ENCODE results near the gene ARID1B. TPM values are rescaled to one million over a fixed set of nuclear protein-coding genes. Genes with fewer than 3 reads are reported as not detected.

The ARID1B gene
- total and polyA plus RNA-seq, 10 of the 15 experiments (the other 5 are each of a cell fraction or from before 2014, with no cell fraction given): 24.7 to 133 (median 54.6) TPM

DNA sequence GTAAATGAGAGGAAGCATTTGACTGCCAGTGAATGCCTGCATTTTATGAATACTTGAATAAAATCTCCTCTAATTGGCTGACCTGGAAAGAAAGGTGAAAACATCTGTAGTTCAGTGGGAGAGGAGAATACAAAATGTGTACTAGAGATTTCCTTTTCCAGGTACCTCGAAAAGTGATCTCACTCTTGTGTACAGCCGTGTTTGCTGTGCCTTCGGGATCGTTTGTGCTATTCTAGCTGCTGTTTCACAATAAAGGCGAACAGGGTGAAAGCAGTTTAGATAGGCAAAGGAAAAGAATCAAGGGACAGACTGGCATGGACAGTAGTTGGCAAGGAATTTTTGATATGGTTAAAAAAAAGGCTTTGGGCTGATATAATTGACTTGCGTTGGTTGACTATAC is 112.3 kb downstream of the ARID1B start:
- ChIA-PET CTCF (interaction anchor here (1.0 to 1.8 kb wide), 2 partner anchors 13 to 14 kb away, joined by 5 to 6 read pairs; no protein-coding TSS in a partner anchor), RAD21 (ENCODE audit: unreplicated experiment) (no interaction called here), SMC1A (ENCODE audit: uncharacterized antibody, unreplicated experiment) (interaction anchor here (0.9 to 3.5 kb wide), 6 partner anchors 8 to 43 kb away, joined by 3 to 12 read pairs (median 4); no protein-coding TSS in a partner anchor), POLR2A (no interaction called here)
- in situ Hi-C loops (cut with MboI): no loop called here
- Histone ChIP-seq H2AFZ (ENCODE audit: control insufficient read depth, low read depth, low read length) (no peak overlapping the region), H3K27me3 (replicated peaks in 1 of 2; ENCODE audit: control insufficient read depth in 2 of 2, insufficient read depth in 2 of 2, low read length in 1 of 2) (no peaks in the 10 kb centered on the region), H4K20me1 (ENCODE audit: control insufficient read depth, insufficient read depth) (no peaks in the 10 kb centered on the region; the same call in none of the 2 replicates), H3K4me2 (ENCODE audit: control insufficient read depth, insufficient read depth) (no peak overlapping the region), H3K9me3 (replicated peaks; ENCODE audit: control insufficient read depth, insufficient read depth, low read length) (no peaks in the 10 kb centered on the region), H3K4me1 (ENCODE audit: control insufficient read depth, insufficient read depth, low read length) (peaks cover 5% of the 10 kb centered on the region; the same call in 1 of the 2 replicates), H3K36me3 (ENCODE audit: control insufficient read depth in 2 of 2, insufficient read depth in 2 of 2, low read length in 1 of 2) (no peaks in the 10 kb centered on the region), H3K9ac (ENCODE audit: control insufficient read depth, insufficient read depth, low read length) (no peak overlapping the region), H3K27ac (ENCODE audit: control insufficient read depth, insufficient read depth) (no peak overlapping the region), H3K79me2 (ENCODE audit: control insufficient read depth, insufficient read depth, low read length) (peaks cover 78% of the 10 kb centered on the region), H3K4me3 (no peak overlapping the region)
- WGBS (ENCODE audit: insufficient coverage, insufficient replicate concordance, low lambda C conversion rate, missing lambda C conversion rate): 93% methylated on average over 6 of the region's 6 CpGs
- ATAC-seq (no peak), DNase-seq (ENCODE audit: low read depth, low spot score) (no peak), FAIRE-seq (no peak)
- no TSS peak for BruUV-seq (replicated peaks)
- intact Hi-C loops (cut with micrococcal nuclease; ENCODE audit: unreplicated experiment): no loop called here
- TF ChIP-seq ZNF622 (IDR thresholded peaks at IDR 0.05): no peak
- no peak for TF ChIP-seq KLF5 (IDR thresholded peaks at IDR 0.05; ENCODE audit: partially characterized antibody)
- TF ChIP-seq NR2C2 (IDR thresholded peaks at IDR 0.05; ENCODE audit: borderline replicate concordance, control insufficient read depth, insufficient read length, low read depth): no peak
- TF ChIP-seq NFYB (IDR thresholded peaks at IDR 0.05; ENCODE audit: insufficient read depth, low read depth, low read length): no peak
- TF ChIP-seq, protein P1, sequence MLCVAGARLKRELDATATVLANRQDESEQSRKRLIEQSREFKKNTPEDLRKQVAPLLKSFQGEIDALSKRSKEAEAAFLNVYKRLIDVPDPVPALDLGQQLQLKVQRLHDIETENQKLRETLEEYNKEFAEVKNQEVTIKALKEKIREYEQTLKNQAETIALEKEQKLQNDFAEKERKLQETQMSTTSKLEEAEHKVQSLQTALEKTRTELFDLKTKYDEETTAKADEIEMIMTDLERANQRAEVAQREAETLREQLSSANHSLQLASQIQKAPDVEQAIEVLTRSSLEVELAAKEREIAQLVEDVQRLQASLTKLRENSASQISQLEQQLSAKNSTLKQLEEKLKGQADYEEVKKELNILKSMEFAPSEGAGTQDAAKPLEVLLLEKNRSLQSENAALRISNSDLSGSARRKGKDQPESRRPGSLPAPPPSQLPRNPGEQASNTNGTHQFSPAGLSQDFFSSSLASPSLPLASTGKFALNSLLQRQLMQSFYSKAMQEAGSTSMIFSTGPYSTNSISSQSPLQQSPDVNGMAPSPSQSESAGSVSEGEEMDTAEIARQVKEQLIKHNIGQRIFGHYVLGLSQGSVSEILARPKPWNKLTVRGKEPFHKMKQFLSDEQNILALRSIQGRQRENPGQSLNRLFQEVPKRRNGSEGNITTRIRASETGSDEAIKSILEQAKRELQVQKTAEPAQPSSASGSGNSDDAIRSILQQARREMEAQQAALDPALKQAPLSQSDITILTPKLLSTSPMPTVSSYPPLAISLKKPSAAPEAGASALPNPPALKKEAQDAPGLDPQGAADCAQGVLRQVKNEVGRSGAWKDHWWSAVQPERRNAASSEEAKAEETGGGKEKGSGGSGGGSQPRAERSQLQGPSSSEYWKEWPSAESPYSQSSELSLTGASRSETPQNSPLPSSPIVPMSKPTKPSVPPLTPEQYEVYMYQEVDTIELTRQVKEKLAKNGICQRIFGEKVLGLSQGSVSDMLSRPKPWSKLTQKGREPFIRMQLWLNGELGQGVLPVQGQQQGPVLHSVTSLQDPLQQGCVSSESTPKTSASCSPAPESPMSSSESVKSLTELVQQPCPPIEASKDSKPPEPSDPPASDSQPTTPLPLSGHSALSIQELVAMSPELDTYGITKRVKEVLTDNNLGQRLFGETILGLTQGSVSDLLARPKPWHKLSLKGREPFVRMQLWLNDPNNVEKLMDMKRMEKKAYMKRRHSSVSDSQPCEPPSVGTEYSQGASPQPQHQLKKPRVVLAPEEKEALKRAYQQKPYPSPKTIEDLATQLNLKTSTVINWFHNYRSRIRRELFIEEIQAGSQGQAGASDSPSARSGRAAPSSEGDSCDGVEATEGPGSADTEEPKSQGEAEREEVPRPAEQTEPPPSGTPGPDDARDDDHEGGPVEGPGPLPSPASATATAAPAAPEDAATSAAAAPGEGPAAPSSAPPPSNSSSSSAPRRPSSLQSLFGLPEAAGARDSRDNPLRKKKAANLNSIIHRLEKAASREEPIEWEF (IDR thresholded peaks at IDR 0.05; ENCODE audit: insufficient replicate concordance, low read depth, low read length): no peak
- no peak for TF ChIP-seq RUNX3 (IDR thresholded peaks at IDR 0.05; ENCODE audit: low read length)
- no peak for TF ChIP-seq ZBED1 (IDR thresholded peaks at IDR 0.05; ENCODE audit: borderline replicate concordance)
- TF ChIP-seq POLR2AphosphoS2 (IDR thresholded peaks at IDR 0.05; ENCODE audit: low read depth, low read length): no peak
- TF ChIP-seq SP1 (IDR thresholded peaks at IDR 0.05; ENCODE audit: low read depth, low read length): no peak
- TF ChIP-seq, protein P2, sequence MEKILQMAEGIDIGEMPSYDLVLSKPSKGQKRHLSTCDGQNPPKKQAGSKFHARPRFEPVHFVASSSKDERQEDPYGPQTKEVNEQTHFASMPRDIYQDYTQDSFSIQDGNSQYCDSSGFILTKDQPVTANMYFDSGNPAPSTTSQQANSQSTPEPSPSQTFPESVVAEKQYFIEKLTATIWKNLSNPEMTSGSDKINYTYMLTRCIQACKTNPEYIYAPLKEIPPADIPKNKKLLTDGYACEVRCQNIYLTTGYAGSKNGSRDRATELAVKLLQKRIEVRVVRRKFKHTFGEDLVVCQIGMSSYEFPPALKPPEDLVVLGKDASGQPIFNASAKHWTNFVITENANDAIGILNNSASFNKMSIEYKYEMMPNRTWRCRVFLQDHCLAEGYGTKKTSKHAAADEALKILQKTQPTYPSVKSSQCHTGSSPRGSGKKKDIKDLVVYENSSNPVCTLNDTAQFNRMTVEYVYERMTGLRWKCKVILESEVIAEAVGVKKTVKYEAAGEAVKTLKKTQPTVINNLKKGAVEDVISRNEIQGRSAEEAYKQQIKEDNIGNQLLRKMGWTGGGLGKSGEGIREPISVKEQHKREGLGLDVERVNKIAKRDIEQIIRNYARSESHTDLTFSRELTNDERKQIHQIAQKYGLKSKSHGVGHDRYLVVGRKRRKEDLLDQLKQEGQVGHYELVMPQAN (conservative IDR thresholded peaks at IDR 0.05): no peak
- no peak for TF ChIP-seq NBN (IDR thresholded peaks at IDR 0.05)
- TF ChIP-seq NFYA (IDR thresholded peaks at IDR 0.05; ENCODE audit: borderline replicate concordance, low read depth, low read length): no peak
- TF ChIP-seq ZNF207 (IDR thresholded peaks at IDR 0.05; ENCODE audit: borderline replicate concordance): no peak
- TF ChIP-seq TCF12 (IDR thresholded peaks at IDR 0.05; ENCODE audit: low read depth, low read length): no peak
- TF ChIP-seq, protein P3, sequence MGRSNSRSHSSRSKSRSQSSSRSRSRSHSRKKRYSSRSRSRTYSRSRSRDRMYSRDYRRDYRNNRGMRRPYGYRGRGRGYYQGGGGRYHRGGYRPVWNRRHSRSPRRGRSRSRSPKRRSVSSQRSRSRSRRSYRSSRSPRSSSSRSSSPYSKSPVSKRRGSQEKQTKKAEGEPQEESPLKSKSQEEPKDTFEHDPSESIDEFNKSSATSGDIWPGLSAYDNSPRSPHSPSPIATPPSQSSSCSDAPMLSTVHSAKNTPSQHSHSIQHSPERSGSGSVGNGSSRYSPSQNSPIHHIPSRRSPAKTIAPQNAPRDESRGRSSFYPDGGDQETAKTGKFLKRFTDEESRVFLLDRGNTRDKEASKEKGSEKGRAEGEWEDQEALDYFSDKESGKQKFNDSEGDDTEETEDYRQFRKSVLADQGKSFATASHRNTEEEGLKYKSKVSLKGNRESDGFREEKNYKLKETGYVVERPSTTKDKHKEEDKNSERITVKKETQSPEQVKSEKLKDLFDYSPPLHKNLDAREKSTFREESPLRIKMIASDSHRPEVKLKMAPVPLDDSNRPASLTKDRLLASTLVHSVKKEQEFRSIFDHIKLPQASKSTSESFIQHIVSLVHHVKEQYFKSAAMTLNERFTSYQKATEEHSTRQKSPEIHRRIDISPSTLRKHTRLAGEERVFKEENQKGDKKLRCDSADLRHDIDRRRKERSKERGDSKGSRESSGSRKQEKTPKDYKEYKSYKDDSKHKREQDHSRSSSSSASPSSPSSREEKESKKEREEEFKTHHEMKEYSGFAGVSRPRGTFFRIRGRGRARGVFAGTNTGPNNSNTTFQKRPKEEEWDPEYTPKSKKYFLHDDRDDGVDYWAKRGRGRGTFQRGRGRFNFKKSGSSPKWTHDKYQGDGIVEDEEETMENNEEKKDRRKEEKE (IDR thresholded peaks at IDR 0.05): no peak

Measured in GM12878 (cell line).